ENCODE results near the gene FRAS1. TPM values are rescaled to one million over a fixed set of nuclear protein-coding genes. Genes with fewer than 3 reads are reported as not detected.

Gene FRAS1
- polyA plus RNA-seq, 2 of the 4 experiments (the other 2 are of a cell fraction): 2.3 to 5.8 TPM

- ChIA-PET CTCF (interaction anchor here (1.0 kb wide), 1 partner anchor 41 kb away, joined by 3 read pairs; no protein-coding TSS in a partner anchor), POLR2A (no interaction called here)
- Histone ChIP-seq H3K4me1 (no peaks in the 10 kb centered on the region), H3K9me3 (peaks cover 6% of the 10 kb centered on the region; the same call in 1 of the 3 replicates), H3K4me3 (no peak overlapping the region), H3K4me2 (no peak overlapping the region), H3K27ac (no peak overlapping the region)
- DNase-seq (ENCODE audit: low read depth in 1 of 2, low spot score in 1 of 2): no peak
- TF ChIP-seq E2F6 (IDR thresholded peaks at IDR 0.05; ENCODE audit: borderline replicate concordance, low read depth): no peak
- TF ChIP-seq EHF (CRISPR knock-in tag; IDR thresholded peaks at IDR 0.05): no peak
- TF ChIP-seq HMGXB4 (CRISPR knock-in tag; IDR thresholded peaks at IDR 0.05; ENCODE audit: borderline replicate concordance): no peak
- TF ChIP-seq TP53 (CRISPR knock-in tag; IDR thresholded peaks at IDR 0.05): no peak
- 55% methylated on average over 10 of the region's 10 CpGs for WGBS (ENCODE audit: missing lambda C conversion rate)
- ATAC-seq: no peak
- FAIRE-seq: no peak
Observed at GRCh38 chr4:78014889-78015886, 41.9 kb upstream of the FRAS1 start.

GRCh38 chr4:78018271-78019049 is 38.7 kb upstream of the FRAS1 start:
- no peak overlapping the region for H3K4me2 ChIP-seq
- H3K4me3 ChIP-seq: no peak overlapping the region
- no peak for FAIRE-seq
- no peak overlapping the region for H3K27ac ChIP-seq
- ChIA-PET CTCF (no interaction called here), POLR2A (no interaction called here)
- no peaks in the 10 kb centered on the region for H3K9me3 ChIP-seq
- WGBS (ENCODE audit: missing lambda C conversion rate): 84% methylated on average over 3 of the region's 3 CpGs
- TF ChIP-seq CTCF (IDR thresholded peaks at IDR 0.05) (no peak), KDM5A (IDR thresholded peaks at IDR 0.05) (no peak), ZFP36 (IDR thresholded peaks at IDR 0.05; ENCODE audit: borderline replicate concordance, partially characterized antibody) (no peak), FOSL2 (IDR thresholded peaks at IDR 0.05) (no peak), FOSL2 (CRISPR knock-in tag; IDR thresholded peaks at IDR 0.05) (no peak), CBX2 (IDR thresholded peaks at IDR 0.05; ENCODE audit: borderline replicate concordance, low read depth) (no peak), HEYL (CRISPR knock-in tag; IDR thresholded peaks at IDR 0.05) (no peak), BCL3 (IDR thresholded peaks at IDR 0.05) (no peak), GATA3 (IDR thresholded peaks at IDR 0.05; ENCODE audit: borderline replicate concordance) (no peak), KDM1A (IDR thresholded peaks at IDR 0.05; ENCODE audit: low read depth) (no peak), FOSB (CRISPR knock-in tag; IDR thresholded peaks at IDR 0.05) (no peak), EHMT2 (IDR thresholded peaks at IDR 0.05; ENCODE audit: low read depth) (no peak)
- H3K4me1 ChIP-seq: no peaks in the 10 kb centered on the region
- ATAC-seq: no peak
- DNase-seq (ENCODE audit: low read depth in 1 of 2, low spot score in 1 of 2): no peak
